GM21360 (cell line): ENCODE results near the gene PHKB.

ENCODE experiments used
- ATAC-seq: cut with Tn5 transposase; IDR thresholded peaks from one replicate; pipeline ENCODE4 v1.9.1; 2021; ENCODE audit warnings: mild to moderate bottlenecking, moderate library complexity; ENCODE audit not compliant: unreplicated experiment

The PHKB gene

DNA sequence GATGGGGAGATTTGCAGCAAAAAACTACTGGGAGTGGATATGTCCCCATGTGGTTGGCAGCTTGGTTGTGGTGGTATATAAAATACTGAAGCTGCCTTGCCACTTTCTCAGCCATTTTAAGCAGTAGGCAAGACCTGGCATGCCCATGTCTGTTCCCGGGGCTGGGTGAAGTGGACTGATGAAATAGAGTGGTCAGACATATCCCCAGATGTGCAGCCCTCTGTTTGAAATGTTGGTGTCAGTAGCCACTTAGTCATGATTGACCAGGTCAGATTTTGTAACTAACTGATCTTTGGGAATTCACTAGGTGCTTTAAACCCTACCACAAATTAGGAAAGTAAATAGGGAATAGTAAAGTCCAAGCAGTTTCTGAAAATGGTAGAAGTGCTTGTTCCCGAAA, 151.6 kb downstream of the PHKB start:
- no peak for ATAC-seq

DNA sequence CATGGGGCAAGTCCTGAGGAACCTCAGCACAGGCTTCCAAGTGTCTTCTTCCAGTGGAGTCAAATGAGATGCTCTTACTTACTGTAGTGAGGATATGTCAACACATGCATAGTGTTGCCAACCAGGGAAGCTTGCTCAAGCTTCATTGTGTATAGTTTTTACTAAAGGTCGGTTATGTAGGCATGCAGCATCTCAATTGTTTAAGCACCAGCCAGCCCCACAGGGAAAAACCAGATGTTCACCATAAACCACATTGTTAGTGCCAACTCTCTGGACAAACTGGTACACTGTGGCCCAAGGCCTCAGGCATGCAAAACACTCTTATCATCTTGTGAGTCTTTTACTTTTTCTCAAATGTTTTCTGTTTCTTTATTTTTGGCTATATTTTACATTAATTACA, 152.1 kb downstream of the PHKB start:
- no peak for ATAC-seq

DNA sequence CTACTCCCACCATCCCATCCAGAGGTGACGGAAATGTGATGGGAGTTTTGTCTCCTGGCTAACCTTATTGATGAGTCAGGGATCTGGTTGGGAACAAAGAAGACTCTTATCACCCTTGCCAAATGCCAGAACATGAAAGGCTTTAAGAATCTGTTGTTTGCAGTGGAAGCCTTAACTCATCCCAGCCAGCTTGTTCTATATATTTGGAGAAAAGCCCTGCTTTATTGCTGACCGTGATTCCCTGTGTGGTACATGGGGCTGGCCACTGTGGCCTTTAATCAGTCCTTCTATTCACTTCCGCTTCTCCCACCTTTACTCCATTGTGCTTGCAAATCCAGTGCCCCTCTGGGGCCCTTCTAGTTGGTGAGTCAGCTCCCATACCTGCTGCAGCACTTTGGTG, 156.6 kb downstream of the PHKB start:
- no peak for ATAC-seq

DNA sequence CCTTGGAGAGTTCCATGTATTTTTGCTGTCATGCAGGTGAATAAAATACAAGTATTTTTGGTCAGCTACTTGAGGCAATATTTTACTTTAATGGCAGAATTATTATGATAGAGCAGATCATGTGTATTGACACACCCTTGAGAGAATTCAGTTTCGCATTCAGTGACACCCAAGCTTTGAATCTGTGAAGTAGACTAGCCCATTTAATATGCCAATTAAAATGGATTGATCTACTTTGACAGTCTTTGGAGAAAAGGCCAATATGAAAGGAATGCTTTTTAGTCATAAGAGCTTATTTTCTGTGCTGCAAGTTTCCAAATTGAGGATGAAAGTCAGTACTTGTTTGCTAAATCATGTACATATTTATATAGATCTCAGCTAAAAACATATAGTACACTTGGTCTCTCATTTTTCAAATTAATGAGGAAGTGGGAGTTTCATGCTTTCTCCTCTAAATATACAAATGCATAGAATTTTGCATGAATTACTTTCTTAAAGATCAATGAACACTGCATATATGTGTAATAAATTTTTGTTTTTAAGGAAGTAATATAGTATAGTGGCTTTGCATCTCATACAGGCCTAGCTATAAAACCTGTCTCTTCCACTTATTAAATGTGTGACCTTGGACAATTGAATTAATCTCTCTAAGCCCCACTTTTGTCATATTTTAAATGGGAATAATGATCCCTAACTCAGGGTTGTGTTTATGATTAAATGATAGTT, 161.5 kb downstream of the PHKB start:
- no peak for ATAC-seq

DNA sequence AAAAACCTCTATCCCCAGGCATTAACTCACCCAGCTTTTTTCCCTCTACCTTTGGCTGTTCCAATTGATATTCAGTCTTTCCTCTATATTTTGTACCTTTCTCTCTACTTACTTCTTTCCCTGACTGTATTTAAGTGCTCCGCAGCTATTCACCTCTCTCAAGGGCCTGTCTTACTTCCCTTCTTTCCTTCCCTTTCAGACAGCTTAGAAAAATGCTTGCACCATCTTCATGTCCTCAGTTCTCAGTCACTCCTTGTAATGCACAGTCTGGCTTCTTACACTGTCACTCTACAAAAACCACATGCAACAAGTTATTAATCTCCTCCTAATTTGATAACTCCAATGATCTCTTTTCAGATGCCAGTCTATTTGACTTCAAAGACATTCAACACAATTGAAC, 163.4 kb downstream of the PHKB start:
- no peak for ATAC-seq

DNA sequence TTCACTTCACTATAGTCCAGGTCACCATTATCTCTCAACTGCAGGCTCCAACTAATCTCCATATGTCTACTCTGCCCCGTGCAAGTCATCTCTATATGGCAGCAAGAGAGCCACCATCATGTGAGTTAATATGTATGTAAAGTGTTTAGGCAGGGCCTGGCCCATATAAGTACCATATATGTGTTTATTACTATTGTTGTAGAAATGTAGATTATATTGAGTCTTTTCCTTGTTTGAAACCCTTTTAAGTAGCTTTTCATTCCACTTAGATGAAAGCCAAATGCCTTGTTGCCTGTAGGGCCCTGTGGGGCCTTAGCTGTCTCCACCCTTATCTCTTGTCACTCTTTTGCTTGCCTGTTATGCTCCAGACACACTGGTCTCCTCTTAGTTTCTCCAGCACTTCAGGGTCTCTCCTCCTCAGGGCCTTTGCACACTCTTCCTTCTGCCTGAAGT, 164.0 kb downstream of the PHKB start:
- ATAC-seq: no peak

DNA sequence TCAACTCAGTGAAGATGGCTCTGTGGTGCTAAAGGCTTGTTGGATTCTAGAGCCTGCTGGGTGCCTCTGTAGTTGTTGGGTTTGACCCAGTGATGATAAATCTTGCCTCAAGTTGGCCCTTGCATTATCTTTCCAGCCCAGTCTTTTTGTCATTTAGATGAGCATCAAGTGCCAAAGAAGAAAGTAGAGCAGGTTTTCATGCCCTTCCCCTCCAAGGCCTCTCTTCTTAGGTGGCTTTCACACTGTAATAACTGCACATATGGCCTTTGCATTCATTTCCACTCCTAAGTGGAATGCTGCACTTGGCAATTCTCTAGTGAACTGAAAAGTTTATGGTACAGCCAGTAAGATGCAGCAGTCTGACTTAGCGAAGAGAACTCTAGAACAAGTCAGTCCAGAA, 165.1 kb downstream of the PHKB start:
- ATAC-seq: no peak

DNA sequence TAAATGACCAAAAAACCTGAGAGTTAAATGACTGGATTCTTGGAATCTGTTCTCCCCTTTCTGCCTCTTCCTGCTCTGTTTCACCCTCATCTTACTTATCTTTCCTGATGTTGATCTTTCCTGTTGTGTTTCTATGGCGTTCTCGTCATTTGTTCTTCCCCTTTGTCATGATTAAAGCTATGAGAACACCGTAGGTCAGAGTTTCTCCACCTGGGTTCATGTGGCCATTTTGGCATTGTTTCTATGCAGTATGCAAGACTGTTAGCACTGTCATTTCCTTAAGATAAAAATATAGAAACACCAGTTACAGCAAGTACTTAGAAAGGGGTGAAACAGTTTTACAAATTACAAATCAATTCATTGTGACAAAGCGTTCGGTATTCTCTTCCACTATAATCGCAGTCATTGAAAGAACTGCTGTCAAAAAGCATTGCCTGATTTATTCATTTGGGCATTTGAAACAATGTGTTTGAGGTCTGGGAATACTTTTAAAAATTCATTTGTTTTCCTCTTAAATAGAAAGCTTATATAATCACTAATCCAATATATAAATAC, 166.0 kb downstream of the PHKB start:
- no peak for ATAC-seq

DNA sequence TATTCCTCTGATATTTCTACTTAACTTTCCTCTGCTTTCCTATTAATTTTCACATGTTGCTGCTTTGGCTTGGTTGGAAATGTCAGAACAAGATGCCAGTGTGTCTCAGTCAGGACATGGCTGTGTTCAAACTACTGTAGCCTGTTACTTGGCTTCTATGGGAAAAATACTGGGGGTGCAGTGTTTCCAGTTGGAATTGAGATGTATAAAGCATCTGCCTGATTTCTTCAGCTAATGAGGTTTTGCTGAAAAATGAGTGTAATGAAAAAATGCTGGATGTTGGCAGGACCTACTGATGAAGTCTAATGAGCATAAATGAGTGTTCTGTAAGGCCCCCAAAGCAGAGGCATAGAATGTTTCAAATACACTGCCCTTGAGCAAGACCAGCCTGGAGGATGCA, 166.6 kb downstream of the PHKB start:
- ATAC-seq: no peak

DNA sequence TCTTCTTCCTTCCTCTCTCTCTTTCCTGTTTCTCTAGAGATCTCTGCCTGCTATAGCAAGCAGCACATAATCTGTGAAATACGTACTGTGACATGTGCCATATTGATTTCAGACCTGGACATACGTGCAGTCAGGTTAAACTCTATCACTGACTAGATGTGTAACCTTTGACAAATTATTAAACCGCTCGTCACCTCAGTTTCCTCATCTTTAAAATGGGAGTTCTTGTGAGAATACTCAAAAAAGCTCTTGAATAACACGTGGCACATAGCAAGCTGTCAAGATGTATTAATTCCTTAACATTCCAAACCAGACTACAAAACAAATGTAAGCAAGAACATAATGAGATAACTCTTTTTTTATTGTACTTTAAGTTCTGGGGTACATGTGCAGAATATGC, 170.0 kb downstream of the PHKB start:
- ATAC-seq: no peak

DNA sequence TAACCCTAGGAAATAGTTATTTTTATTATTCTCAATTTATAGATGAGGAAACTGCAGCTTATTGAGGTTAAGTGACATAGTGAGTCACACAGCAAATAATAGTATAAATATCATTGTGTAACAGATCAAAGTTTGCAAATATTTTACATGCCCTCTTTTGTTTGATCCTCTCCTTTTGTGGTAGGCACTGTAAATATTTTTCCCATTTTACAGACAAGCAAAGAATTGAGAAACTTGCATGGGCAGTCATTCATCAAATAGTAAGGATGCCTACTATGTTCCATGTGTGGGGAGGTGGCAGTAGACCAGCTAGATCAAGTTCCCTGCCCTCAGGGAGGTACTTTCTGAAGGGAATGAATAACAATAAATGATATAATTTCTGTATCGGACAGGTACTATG, 173.0 kb downstream of the PHKB start:
- ATAC-seq: no peak

DNA sequence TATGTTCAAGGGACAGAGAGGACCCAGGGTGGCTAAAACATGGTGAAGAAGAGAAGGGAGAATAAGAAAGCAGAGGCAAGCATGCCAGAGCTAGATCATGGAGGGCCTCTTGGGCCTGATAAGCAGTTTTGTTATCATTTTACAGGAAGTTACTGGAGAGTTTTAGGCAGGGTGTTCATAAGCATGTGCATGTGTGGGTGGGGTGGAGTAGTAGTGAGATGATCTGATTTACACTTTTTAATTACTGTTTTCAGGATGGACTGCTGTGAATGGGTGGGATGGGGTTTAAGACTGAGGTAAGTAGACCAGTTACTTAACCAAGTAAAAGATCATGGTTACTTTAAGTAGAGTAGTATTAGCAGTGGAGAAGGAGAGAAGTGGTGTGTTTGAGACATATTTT, 173.6 kb downstream of the PHKB start:
- ATAC-seq: no peak

DNA sequence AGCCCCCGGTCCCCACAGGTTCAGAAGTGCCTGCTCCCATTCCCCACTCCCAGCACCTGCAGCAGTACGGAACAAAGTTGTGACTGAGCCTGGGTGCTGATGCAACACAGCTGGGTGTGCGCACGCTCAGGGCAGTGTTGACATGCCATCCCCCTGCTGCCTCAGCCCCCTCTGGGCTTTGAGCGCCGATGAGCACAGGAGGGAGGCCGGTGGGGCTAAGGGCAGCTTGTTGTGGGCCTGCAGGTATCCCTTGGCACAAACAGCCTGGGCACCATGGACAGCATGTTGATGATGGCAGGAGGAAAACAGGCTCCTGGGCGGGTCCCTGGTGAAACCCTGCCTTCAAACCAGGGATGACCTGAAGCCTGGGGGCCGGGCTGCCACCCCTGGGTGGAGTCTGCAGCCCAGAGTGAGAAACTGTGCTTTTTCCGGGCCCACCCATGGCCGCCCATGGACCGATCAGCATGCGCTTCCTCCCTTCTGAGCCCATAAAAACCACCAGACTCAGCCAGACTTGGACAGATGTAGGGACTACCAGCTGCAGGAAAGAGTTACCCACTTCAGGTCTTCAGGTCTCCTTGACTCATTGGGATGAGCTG, 175.5 kb downstream of the PHKB start:
- no peak for ATAC-seq

DNA sequence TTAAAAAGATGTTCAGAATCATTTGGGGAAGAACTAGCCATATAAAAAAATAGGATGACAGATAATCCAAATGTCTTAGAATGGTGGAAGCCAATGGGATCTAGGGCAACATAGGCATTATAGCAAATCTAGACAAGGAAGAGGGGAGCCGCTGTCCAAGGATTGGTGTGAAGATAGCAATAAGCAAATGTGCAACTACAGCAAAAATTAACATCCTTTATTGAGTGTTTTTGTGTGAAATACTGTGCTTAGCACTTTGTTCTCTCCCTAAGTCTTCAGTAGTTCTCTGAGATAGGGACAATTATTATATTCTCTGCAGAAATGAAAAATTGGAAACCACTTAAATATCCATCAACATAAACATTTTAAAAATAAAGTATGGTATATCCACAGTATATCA, 177.0 kb downstream of the PHKB start:
- no peak for ATAC-seq

DNA sequence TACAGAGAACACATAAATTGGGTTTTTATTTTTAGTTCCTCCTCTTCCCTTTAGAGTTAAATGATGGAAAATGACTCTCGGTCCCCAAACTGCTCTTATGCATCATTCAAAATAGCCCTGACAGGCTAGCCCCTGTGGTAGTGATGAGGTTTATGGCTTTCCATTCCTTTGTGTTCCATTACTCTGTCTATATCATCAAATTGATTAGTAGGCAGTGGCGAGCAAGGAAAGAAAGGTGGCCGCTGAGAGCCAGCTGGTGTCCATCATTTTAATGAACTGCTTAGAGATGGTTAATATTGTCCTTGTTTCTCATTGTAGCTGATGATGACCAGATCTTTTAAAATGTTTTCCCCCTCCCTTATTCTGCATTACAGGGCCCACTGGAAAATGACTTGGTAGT, 179.5 kb downstream of the PHKB start:
- no peak for ATAC-seq

DNA sequence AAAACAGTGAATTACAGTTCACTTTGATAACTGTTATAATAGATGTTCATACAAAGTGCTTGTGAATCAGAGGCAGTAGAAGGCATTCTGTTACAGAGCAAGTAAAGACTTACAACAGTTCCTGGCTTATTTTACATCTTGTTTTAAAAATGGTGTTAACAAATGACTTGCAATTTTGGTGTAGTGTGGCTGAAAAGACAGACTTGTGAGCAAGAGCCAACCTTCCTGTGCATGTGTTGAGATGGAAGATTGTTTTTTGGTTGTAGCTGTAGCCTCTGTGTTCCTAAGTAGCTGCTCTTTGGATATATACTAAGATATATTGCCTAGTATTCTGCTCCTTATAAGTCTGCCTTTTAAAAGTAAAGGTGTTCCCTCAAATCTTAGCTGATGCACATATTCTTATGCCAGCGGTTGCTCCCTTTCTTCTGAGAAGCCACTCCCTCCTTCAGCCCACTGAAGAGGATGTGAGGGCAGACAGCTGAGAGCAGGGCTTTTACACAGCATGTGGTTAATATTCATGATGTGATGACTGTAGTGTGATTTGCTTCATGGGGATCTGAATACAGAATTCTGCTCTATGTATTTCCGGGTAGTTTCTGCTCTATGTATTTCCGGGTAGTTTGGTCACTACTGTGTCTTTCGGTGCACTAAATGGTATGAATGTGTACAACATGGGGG, 182.3 kb downstream of the PHKB start:
- ATAC-seq: no peak

DNA sequence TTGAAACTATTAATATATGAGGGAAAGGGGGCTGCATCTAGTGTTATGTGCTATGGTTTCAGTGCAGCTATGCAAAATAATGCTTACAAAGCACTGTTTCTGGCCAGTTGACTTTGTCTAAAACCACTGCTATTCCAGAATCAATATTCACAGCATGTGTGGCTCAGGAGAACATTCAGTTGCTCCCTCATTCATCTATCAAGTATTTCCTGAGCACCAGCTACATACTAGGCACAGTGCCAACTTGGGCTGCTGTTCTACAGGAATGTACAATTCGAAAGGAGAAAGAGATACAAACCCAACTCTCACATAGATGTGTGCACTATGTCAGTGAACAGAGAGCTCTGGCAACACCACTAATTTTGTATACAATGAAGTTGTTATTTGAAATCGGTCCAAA, 183.0 kb downstream of the PHKB start:
- ATAC-seq: no peak

DNA sequence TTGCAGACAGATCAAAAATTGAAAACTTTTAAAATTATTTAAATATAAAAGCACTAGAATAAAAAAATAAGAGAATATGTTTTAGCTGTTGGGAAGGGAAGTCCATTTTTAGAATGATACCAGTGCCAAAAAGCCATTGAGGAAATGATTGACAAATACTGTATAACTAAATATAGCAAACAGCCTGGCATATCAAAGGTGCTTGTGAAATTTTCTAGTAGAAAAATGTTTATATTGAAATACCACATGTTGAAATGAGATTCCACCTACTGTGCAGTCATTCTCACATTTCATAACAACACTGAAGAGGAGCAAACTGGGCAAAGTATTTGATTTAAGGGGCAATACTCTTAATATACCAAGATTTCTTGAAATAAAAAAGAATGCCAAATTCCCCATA, 183.5 kb downstream of the PHKB start:
- no peak for ATAC-seq

DNA sequence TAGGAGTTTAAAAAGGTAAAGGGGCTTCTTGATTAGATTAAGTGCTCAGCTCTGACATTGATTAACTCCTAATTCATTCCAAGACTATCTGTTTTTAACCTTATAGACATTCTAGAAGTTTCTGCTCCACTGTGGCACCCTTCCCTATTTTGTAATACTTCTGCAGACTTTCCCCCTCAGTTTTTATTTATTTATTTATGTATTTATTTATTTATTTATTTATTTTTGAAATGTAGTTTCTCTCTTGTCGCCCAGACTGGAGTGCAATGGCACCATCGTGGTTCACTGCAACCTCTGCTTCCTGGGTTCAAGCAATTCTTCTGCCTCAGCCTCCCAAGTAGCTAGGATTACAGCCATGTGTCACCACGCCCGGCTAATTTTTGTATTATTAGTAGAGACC, 185.8 kb downstream of the PHKB start:
- ATAC-seq: no peak

DNA sequence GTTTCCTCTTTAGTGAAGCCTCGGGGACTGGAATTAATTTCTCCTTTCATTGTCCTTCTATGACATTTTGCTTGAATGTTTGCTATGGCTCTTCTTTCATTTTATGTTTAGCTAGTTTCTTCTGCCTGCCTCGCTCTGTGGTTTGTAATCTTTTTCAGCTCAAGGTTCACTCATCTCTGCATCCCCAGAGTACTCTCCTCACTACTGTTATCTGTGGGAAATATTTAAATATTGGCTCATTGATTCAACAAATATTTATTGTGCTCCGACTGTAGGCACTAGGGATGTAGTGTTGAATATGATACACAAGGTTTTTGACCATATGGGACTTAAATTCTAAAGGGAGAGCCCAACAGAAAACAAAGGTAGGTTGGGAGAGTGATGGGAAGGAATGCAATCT, 195.9 kb downstream of the PHKB start:
- ATAC-seq: no peak

DNA sequence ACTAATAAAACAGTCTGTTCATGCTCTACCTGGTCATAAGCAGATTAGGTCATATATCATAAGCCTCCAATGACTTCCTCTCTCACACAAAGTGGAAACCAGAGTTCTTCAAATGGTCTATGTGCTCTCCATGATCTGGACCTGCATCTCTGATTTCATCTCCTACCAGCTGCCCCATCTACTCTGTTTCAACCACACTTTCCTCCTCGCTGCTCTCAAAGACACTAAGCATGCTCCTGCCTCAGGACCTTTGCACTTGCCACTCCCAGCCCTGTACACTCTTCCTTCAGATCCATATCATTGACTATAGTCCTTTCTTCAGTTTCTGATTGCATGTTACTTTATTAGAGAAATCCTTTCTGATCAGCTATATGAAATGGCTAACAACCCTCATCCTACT, 196.8 kb downstream of the PHKB start:
- no peak for ATAC-seq

DNA sequence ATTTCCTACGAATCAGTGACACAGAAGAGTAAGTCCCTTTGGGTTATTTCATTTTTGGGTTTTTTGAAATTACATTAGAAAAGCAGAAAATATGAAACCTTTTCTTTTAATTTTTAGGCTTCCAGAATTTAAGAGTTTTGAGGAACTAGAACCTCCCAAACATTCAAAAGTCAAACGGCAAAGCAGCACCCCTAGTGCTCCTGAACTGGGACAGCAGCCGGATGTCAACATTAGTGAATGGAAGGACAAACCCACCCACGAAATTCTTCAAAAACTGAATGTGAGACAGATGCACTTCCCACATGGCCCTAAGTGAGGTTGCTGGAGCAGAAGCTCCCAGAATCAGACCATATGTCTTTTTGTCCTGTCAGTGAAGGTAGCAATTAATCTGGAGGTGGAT, 199.4 kb downstream of the PHKB start:
- ATAC-seq: no peak
